Skeletal muscle cell (primary cell): Measurements from ENCODE around the gene KCTD19.

ENCODE experiments used
- DNase-seq: peaks from one replicate; pipeline ENCODE4 v3.0.0-alpha.2; 2010; ENCODE audit warnings: low read depth
- H3K4me3 ChIP-seq: 2 replicates; pipeline ENCODE4 v1.5.1; 2011; ENCODE audit warnings: low read depth, mild to moderate bottlenecking, control low read depth, low read length, moderate library complexity

KCTD19 gene

DNA sequence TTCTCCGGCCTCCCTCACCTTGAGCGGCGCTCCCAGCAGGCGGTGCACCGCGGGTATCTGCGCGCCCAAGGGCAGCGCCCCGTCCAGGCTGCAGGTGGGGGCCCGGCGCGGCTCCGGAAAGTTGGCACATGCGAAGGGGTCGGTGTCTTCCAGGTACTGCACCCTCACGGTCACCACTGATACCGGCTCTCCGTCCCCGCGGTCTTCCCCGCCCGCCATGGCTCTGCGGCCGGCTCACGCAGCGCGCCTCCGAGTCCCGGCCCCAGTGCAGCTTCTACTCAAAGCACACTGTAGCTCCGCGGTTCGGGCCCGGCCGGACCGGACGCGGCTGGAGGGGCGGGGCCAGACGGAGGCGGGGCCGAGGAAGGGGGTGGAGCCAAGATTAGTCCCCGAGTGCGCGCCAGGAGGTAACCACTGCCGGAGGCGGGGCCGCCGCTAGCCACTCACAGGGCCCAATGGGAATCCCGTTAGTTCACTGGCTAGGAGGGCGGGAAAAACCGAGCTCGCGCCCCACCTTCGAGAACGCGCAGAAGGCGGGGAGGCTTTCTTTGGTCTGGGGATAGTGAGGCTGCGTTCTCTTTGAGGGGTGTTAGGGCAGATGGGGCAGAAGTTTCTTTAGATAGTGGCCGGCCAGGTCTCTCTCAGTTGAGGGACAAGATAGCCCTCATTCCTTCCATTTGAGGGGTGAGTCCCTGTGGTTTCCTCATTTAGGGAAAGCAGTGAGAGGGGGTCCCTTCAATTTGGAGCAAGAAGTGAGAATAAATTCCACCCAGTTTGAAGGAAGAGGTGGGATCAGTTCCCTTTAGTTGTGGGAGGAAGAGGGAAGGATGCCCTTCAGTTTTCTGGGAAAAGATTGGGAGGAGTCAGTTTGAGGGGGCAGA, 79.1 kb downstream of the KCTD19 start, which contains the start of gene FHOD1:
Gene FHOD1 (minus strand): TSS at position 290 of the 881 bp plus-strand sequence. CDS start 71 bp downstream, at position 219.
- H3K4me3 ChIP-seq: peak within 1 kb of the TSS; percentile 91

DNA sequence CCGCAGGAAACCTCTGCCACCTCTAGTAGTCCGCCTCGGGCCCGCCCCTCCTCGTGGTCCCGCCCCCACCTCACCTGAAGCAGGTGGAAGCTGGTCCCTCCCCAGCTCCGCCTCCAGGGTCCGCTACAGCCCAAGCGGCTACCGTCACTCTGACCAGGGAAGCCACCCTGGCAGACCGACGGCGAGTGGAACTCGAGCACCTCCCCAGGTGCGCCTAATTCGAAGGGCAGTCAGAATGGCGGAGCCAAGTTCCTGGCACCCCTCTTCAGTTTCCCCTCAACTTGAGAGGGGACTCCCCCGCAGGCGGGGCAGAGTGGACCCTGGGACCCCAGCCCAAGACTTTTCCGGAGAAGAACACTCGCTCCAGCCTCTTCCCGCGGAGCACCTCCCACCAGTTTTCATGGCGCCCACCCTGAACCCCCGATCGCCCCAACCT, 79.8 kb downstream of the KCTD19 start:
- peak overlapping the region; percentile 91 for H3K4me3 ChIP-seq
- DNase-seq: no peak

More for the DNA sequence above, 79.1 kb downstream of the KCTD19 start, which contains the start of gene FHOD1:
- DNase-seq: peak; percentile 79

DNA sequence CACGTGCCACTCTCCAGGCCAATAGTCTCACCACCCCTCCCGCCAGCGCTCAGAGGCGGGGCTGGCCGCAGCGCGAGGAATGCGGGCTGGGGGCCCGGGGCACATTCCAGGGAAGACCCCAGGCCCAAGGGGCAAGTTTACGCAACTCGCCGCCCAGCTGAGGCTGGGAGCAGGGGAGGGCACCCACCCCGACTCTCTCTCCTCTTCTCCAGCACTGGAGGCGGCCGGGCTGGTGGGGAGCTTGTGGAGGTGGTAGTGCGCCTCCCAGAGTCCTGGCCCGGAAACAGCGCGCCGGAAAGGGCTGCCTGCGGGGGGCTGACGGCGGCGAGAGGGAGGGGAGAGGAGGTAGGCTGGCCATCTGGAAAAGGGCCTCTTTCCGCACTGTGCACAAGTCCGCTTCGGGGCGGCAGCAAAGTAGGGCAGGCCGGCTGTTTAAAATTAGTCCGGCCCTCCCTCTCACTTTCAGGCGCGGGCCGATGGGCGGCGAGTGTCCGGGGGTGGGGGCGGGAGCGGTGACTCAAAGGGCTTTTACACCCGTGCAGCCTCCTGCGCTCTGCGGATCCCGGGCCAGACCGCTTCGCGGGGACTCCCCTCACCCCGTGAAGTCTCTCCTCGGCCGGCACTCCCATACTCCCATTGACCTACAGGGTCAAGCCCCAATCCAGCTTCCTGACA, 80.3 kb downstream of the KCTD19 start:
- peak; percentile 77 for DNase-seq
- H3K4me3 ChIP-seq: peak overlapping the region; percentile 91

DNA sequence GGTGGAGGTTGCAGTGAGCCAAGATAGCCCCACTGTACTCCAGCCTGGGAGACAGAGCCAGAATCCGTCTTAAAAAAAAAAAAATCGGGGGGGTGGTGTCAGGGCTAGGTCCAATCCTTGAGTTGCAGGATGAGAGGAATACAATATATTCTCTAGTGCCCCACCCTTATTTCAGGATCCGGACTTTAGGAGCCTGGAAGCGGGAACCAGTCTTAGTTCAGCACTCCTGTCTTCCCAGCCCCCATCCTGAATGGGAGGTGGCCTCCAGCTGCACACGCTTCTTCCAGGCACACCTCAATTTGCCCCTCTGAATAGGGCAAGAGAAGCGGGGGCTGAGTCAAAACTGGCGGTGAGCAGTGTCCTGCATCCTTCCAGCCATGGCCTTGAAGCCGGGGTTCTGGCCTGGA, 80.9 kb downstream of the KCTD19 start:
- DNase-seq: no peak

DNA sequence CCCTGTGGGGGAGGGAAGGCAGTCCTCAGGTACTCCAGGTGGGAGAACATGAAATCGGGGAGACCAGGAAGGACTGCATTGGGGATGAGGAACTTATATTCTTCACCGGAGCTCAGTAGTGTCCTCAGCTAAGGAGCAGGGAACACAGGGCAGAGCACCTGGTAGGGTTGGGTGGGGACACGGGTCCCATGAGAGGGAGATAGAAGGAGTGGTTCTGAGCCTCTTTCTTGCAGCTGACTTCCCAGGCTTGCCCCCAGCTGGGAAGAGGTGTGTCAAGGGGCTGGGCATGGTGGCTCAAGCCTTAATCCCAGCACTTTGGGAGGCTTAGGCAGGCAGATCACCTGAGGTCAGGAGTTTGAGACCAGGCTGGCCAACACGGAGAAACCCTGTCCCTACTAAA, 81.4 kb downstream of the KCTD19 start:
- DNase-seq: no peak
- H3K4me3 ChIP-seq: peak overlapping the region; percentile 91

More for the DNA sequence above, 80.9 kb downstream of the KCTD19 start:
- H3K4me3 ChIP-seq: peak overlapping the region; percentile 91

DNA sequence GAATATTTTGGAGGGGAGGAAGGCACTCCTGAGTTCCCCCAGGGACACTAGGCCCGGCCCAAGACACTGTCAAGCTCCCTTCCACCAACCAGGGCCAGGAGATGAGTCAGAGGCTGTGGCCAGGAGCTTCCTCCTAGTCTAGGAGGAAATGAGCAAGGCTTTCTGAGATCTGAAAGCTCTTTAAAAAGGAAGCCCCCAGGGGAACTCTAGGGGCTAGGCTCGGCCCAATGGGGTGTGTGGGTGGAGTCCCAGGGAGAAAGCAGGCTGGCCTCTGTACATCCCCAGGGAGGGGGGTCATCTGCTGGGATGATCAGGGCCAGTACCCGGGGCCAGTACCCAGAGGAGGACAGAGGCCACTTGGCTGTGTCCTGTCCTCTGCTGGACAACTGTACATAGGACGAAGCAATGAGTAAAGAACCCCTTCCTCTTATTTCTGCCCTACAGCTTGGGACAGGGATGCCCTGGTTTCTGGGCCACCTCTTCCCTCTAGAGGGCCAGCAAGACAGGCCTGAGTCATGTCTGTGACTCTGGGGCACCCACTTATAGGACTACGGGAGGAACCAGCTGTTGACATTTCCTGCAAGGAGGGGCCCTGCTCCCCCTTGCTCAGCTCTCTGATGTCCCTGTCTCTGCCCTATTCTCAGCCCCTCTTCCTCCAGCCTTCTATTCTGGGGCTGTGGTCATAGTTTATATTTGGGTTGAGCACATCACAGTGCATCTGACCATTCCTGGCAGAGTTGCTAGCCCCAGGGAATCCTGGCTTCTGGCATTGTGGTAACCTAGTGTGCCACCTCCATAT, 82.0 kb downstream of the KCTD19 start:
- DNase-seq: peak; percentile 67
- H3K4me3 ChIP-seq: peak overlapping the region; percentile 91

DNA sequence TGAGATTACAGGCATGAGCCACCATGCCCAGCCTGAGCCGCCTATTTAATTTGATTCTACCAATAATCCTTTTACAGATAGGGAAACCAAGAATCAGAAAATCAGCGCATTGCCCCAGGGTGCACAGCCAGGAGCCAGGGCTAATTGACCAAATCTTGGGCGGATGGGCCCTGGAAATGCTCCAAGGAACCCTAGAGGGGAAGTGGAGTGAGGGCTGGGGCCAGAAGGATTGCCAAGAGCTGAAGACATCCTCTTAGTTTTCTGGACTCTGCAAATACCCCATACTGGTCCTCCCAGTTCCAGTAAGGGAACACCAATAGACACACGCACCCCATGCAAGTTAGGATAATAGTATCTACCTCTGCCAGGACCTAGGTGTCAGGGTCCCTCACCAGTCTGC, 83.1 kb downstream of the KCTD19 start:
- H3K4me3 ChIP-seq: no peak overlapping the region

DNA sequence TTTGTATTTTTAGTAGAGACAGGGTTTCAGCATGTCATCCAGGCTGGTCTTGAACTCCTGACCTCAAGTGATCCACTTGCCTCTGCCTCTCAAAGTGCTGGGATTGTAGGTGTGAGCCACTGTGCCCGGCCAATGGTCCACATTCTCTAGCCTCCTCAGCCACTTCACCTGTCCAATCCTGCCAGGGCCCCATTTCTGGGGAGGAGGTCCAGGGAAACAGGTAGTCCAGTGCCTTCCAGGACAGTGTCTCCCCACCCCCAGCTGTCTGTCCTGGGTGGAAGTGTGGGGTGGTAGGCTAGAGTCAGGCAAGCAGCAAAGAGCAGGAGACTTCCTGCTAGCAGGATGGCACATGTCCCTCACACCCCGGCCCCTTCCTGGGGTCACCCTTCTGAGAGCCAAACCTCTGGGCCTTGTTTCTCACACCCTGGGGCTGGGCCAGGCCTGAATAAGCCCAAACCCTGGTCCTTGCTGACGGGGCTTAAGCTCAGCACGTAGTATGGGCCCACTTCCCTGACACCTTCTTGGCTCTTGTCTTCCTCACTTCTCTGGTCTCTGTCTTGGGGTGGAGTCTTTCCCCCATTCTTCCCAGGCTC, 84.3 kb downstream of the KCTD19 start:
- no peak for DNase-seq
- H3K4me3 ChIP-seq: no peak overlapping the region

More for the DNA sequence above, 83.1 kb downstream of the KCTD19 start:
- no peak for DNase-seq

DNA sequence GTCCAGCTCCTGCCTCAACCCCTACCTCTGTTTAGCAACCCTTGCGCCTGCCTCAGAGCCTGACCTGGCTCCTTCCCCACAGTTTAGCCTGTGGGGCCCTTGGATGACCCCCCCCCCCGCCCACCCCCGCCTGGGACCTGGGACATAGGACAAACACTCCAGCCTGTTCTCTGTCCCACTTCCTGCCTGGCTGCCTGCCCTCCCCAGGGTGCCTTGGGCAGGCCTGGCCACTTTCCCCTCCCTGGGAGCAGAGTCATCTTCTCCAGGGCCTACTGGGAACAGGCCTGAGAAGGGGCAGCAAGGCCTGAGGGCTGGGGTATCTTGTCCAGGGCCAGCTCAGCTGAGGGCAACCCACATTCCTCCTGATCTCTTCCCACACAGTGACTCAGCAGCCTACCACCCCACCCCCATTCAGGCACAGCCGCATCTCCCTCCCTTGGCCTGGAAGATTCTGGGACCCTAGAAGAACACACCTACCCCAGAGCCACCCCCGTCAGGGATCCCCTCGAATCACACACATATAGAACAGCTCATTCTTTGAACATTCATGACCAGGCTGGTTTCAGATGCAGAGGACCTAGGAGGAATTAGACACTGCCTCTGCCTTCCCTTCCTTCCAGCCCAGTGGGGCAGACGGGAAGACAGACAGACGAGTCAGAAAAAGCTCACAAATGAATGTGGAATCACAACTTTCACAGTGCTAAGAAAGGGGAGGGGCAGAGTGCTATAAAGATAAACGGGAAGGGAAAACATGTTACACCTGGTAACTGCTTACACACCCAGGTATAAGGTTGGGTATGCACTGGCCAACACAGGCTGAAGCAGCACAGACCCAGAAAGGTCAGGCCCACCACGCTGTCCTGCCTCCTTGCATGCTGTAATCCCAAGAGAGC, 85.3 kb downstream of the KCTD19 start:
- H3K4me3 ChIP-seq: no peak overlapping the region
- DNase-seq: peak; percentile 73

DNA sequence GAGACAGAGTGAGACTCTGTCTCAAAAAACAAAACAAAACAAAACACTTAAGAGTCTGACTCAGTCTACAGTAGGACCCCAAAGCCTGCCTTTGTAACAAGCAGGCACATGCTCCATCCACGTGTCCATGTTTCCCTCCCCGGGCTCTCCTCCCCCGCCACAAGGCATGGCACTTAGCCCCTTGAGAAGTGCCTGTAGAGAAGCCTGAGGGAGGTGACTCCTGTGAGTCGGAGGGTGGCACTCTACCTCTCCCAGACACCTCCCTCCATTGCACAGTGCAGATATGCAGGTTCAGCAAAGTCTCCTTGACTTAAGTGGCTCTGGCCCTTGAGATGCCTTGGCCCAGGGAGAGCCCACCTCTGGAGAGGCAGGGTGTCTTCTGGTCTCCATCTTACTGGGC, 86.0 kb downstream of the KCTD19 start:
- no peak overlapping the region for H3K4me3 ChIP-seq

More for the DNA sequence above, 86.0 kb downstream of the KCTD19 start:
- DNase-seq: no peak
